BLaER1 (cell line): Measurements from ENCODE around the gene HPSE2.

Source experiments
- H3K27ac ChIP-seq: shearing (Covaris generic); formaldehyde crosslinking; 2 replicates; pipeline ENCODE4 v1.8.1; 2022
- H3K27me3 ChIP-seq: shearing (Covaris generic); formaldehyde crosslinking; 2 replicates; pipeline ENCODE4 v1.8.1; 2022
- H3K36me3 ChIP-seq: shearing (Covaris generic); formaldehyde crosslinking; 2 replicates; pipeline ENCODE4 v1.8.1; 2022
- H3K4me1 ChIP-seq: shearing (Covaris generic); formaldehyde crosslinking; 2 replicates; pipeline ENCODE4 v1.8.1; 2022
- H3K4me2 ChIP-seq: shearing (Covaris generic); formaldehyde crosslinking; 2 replicates; pipeline ENCODE4 v1.8.1; 2022
- H3K4me3 ChIP-seq: shearing (Covaris generic); formaldehyde crosslinking; 2 replicates; pipeline ENCODE4 v1.8.1; 2022
- H3K9ac ChIP-seq: shearing (Covaris generic); formaldehyde crosslinking; 2 replicates; pipeline ENCODE4 v1.8.1; 2022
- H3K9me3 ChIP-seq: shearing (Covaris generic); formaldehyde crosslinking; 2 replicates; pipeline ENCODE4 v1.8.1; 2022
- H4K20me1 ChIP-seq: shearing (Covaris generic); formaldehyde crosslinking; 2 replicates; pipeline ENCODE4 v1.8.1; 2022
- Cebpa-rat ChIP-seq: shearing (Covaris generic); IDR thresholded peaks from 2 replicates; pipeline ENCODE4 v1.8.1; 2022

The HPSE2 gene

GRCh38 chr10:99234041-99234790 is 1.4 kb downstream of the HPSE2 start:
- peak overlapping the region; percentile 96 for H3K4me2 ChIP-seq
- H3K4me3 ChIP-seq, result peak overlapping the region; percentile 64

GRCh38 chr10:99233689-99234037 is 2.0 kb downstream of the HPSE2 start:
- TF ChIP-seq Cebpa-rat, result no peak
- Histone ChIP-seq H3K36me3 (no peaks in the 10 kb centered on the region), H3K9ac (no peak overlapping the region), H3K27me3 (peaks cover 79% of the 10 kb centered on the region), H3K27ac (no peak overlapping the region), H3K4me3 (peak overlapping the region; percentile 64), H4K20me1 (peaks cover 26% of the 10 kb centered on the region), H3K4me2 (peak overlapping the region; percentile 96), H3K4me1 (peaks cover 39% of the 10 kb centered on the region), H3K9me3 (peaks cover 14% of the 10 kb centered on the region)

More at GRCh38 chr10:99234041-99234790, 1.4 kb downstream of the HPSE2 start:
- H3K36me3 ChIP-seq, result no peaks in the 10 kb centered on the region
- H3K9me3 ChIP-seq, result peaks cover 14% of the 10 kb centered on the region
- no peak for TF ChIP-seq Cebpa-rat
- peak overlapping the region; percentile 60 for H3K27ac ChIP-seq
- peaks cover 39% of the 10 kb centered on the region for H3K4me1 ChIP-seq
- H3K27me3 ChIP-seq, result peaks cover 79% of the 10 kb centered on the region
- peak overlapping the region; percentile 55; the same call in 1 of the 2 replicates for H3K9ac ChIP-seq
- H4K20me1 ChIP-seq, result peaks cover 26% of the 10 kb centered on the region

- peaks cover 26% of the 10 kb centered on the region for H4K20me1 ChIP-seq
- H3K36me3 ChIP-seq, result no peaks in the 10 kb centered on the region
- H3K9ac ChIP-seq, result no peak overlapping the region
- H3K4me1 ChIP-seq, result peaks cover 39% of the 10 kb centered on the region
- peak overlapping the region; percentile 64 for H3K4me3 ChIP-seq
- H3K4me2 ChIP-seq, result peak overlapping the region; percentile 96
- H3K9me3 ChIP-seq, result peaks cover 14% of the 10 kb centered on the region
- H3K27me3 ChIP-seq, result peaks cover 79% of the 10 kb centered on the region
- no peak for TF ChIP-seq Cebpa-rat
- H3K27ac ChIP-seq, result no peak overlapping the region
Observed at GRCh38 chr10:99233000-99233688, 2.5 kb downstream of the HPSE2 start.

GRCh38 chr10:99232360-99232999 is 3.2 kb downstream of the HPSE2 start:
- no peak overlapping the region for H3K9ac ChIP-seq

GRCh38 chr10:99224766-99225165 is 10.9 kb downstream of the HPSE2 start:
- no peak overlapping the region for H3K4me2 ChIP-seq
- no peak overlapping the region for H3K9ac ChIP-seq
- no peaks in the 10 kb centered on the region for H3K36me3 ChIP-seq
- peaks cover under 1% of the 10 kb centered on the region; the same call in 1 of the 2 replicates for H3K27me3 ChIP-seq
- H3K27ac ChIP-seq, result no peak overlapping the region
- H3K4me1 ChIP-seq, result no peaks in the 10 kb centered on the region
- no peaks in the 10 kb centered on the region for H4K20me1 ChIP-seq
- no peak overlapping the region for H3K4me3 ChIP-seq
- TF ChIP-seq Cebpa-rat, result no peak
- no peaks in the 10 kb centered on the region for H3K9me3 ChIP-seq

More at GRCh38 chr10:99232360-99232999, 3.2 kb downstream of the HPSE2 start:
- H3K4me1 ChIP-seq, result peaks cover 39% of the 10 kb centered on the region
- peaks cover 14% of the 10 kb centered on the region for H3K9me3 ChIP-seq
- H3K4me3 ChIP-seq, result peak overlapping the region; percentile 64
- no peak for TF ChIP-seq Cebpa-rat
- H3K36me3 ChIP-seq, result no peaks in the 10 kb centered on the region
- peak overlapping the region; percentile 96 for H3K4me2 ChIP-seq
- peaks cover 77% of the 10 kb centered on the region for H3K27me3 ChIP-seq
- H4K20me1 ChIP-seq, result peaks cover 26% of the 10 kb centered on the region
- H3K27ac ChIP-seq, result no peak overlapping the region

- H3K9ac ChIP-seq, result no peak overlapping the region
- H3K4me1 ChIP-seq, result no peaks in the 10 kb centered on the region
- no peak overlapping the region for H3K27ac ChIP-seq
- no peak overlapping the region for H3K4me3 ChIP-seq
- H3K36me3 ChIP-seq, result no peaks in the 10 kb centered on the region
- H3K27me3 ChIP-seq, result no peaks in the 10 kb centered on the region
- no peak overlapping the region for H3K4me2 ChIP-seq
- H4K20me1 ChIP-seq, result no peaks in the 10 kb centered on the region
- no peak for TF ChIP-seq Cebpa-rat
- H3K9me3 ChIP-seq, result no peaks in the 10 kb centered on the region
Observed at GRCh38 chr10:99207340-99207739, 28.3 kb downstream of the HPSE2 start.

GRCh38 chr10:99203310-99203709 is 32.3 kb downstream of the HPSE2 start:
- Histone ChIP-seq H3K27ac (no peak overlapping the region), H3K27me3 (no peaks in the 10 kb centered on the region), H3K4me2 (no peak overlapping the region), H3K9ac (no peak overlapping the region), H3K36me3 (no peaks in the 10 kb centered on the region), H3K9me3 (no peaks in the 10 kb centered on the region), H3K4me3 (no peak overlapping the region), H3K4me1 (no peaks in the 10 kb centered on the region), H4K20me1 (no peaks in the 10 kb centered on the region)
- no peak for TF ChIP-seq Cebpa-rat

GRCh38 chr10:99172950-99173349 is 62.7 kb downstream of the HPSE2 start:
- Histone ChIP-seq H3K4me3 (no peak overlapping the region), H3K4me1 (no peaks in the 10 kb centered on the region), H3K36me3 (no peaks in the 10 kb centered on the region), H3K27ac (no peak overlapping the region), H3K9ac (no peak overlapping the region), H3K4me2 (no peak overlapping the region), H3K9me3 (no peaks in the 10 kb centered on the region), H3K27me3 (no peaks in the 10 kb centered on the region), H4K20me1 (no peaks in the 10 kb centered on the region)
- TF ChIP-seq Cebpa-rat, result no peak

GRCh38 chr10:99172128-99172738 is 63.4 kb downstream of the HPSE2 start:
- Histone ChIP-seq H3K9ac (no peak overlapping the region), H4K20me1 (no peaks in the 10 kb centered on the region), H3K4me1 (no peaks in the 10 kb centered on the region), H3K27me3 (no peaks in the 10 kb centered on the region), H3K4me2 (no peak overlapping the region), H3K36me3 (no peaks in the 10 kb centered on the region), H3K9me3 (no peaks in the 10 kb centered on the region), H3K27ac (no peak overlapping the region), H3K4me3 (no peak overlapping the region)
- TF ChIP-seq Cebpa-rat, result no peak
